ENCODE data around the gene HOXD3.

DNA sequence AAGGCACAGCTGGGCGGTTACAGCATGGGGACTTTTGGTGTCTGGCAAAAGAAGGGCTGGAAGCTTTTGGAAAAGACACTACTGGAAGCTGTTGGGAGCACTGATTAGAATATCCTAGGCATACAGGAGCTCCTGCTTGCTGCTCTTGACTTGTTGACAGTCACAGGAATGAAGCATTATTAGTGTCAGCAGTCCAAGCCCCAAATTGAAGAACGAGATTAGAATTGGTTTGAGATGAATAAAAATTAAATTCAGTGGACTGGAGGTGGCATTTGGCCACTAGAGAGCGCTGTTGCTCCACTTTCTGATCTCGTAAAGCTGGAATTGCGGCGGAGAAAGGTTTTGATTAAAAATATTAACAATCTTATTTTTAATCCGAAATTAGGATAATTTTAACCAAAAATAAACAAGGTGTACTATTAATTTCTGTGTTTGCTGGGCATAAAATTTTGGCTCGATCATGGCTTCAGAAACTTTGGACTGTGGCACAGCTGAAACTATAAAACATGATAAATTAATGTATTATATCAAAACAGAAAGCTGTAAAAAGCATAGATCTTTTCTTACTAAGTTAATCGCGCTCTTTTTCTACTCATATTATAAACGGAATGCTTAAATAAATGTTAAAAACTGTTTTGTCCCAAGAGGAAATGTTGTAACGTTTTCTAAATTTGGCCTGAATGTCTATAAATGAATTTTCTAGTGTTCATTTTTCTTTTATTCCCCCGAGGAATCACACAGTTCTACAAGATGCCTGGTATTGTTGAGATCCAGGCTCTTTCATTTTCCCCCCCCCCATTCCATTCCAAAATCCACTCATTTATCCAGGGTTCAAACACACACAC is 30.0 kb upstream of the HOXD3 start:
- TF ChIP-seq SMAD3 (CRISPR knock-in tag; IDR thresholded peaks at IDR 0.05; ENCODE audit: borderline replicate concordance): no peak
- TF ChIP-seq, protein P1, sequence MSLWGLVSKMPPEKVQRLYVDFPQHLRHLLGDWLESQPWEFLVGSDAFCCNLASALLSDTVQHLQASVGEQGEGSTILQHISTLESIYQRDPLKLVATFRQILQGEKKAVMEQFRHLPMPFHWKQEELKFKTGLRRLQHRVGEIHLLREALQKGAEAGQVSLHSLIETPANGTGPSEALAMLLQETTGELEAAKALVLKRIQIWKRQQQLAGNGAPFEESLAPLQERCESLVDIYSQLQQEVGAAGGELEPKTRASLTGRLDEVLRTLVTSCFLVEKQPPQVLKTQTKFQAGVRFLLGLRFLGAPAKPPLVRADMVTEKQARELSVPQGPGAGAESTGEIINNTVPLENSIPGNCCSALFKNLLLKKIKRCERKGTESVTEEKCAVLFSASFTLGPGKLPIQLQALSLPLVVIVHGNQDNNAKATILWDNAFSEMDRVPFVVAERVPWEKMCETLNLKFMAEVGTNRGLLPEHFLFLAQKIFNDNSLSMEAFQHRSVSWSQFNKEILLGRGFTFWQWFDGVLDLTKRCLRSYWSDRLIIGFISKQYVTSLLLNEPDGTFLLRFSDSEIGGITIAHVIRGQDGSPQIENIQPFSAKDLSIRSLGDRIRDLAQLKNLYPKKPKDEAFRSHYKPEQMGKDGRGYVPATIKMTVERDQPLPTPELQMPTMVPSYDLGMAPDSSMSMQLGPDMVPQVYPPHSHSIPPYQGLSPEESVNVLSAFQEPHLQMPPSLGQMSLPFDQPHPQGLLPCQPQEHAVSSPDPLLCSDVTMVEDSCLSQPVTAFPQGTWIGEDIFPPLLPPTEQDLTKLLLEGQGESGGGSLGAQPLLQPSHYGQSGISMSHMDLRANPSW (CRISPR knock-in tag; conservative IDR thresholded peaks at IDR 0.05; ENCODE audit: low read depth): no peak
- TF ChIP-seq, protein P2, sequence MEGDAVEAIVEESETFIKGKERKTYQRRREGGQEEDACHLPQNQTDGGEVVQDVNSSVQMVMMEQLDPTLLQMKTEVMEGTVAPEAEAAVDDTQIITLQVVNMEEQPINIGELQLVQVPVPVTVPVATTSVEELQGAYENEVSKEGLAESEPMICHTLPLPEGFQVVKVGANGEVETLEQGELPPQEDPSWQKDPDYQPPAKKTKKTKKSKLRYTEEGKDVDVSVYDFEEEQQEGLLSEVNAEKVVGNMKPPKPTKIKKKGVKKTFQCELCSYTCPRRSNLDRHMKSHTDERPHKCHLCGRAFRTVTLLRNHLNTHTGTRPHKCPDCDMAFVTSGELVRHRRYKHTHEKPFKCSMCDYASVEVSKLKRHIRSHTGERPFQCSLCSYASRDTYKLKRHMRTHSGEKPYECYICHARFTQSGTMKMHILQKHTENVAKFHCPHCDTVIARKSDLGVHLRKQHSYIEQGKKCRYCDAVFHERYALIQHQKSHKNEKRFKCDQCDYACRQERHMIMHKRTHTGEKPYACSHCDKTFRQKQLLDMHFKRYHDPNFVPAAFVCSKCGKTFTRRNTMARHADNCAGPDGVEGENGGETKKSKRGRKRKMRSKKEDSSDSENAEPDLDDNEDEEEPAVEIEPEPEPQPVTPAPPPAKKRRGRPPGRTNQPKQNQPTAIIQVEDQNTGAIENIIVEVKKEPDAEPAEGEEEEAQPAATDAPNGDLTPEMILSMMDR (IDR thresholded peaks at IDR 0.05): peak; percentile 82
- TF ChIP-seq, protein P3, sequence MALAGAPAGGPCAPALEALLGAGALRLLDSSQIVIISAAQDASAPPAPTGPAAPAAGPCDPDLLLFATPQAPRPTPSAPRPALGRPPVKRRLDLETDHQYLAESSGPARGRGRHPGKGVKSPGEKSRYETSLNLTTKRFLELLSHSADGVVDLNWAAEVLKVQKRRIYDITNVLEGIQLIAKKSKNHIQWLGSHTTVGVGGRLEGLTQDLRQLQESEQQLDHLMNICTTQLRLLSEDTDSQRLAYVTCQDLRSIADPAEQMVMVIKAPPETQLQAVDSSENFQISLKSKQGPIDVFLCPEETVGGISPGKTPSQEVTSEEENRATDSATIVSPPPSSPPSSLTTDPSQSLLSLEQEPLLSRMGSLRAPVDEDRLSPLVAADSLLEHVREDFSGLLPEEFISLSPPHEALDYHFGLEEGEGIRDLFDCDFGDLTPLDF (CRISPR knock-in tag; IDR thresholded peaks at IDR 0.05): no peak
- TF ChIP-seq FOXK1 (CRISPR knock-in tag; IDR thresholded peaks at IDR 0.05): no peak

All from WTC11 (cell line).